GM19238 (cell line): Measurements from ENCODE around the gene GLDN.
"Not testable (repeated sequence)": the region's sequence is repeated elsewhere in the genome, so short reads cannot be mapped to it uniquely, and the experiment has no call there.

Source experiments
- DNase-seq: peaks from one replicate; pipeline ENCODE4 v3.0.0; 2011; ENCODE audit warnings: low spot score; ENCODE audit not compliant: insufficient read length

The GLDN gene

GRCh38 chr15:51443282-51443914 is 101.9 kb downstream of the GLDN start:
- no peak for DNase-seq

- DNase-seq = no peak
Observed at GRCh38 chr15:51444112-51444511, 102.7 kb downstream of the GLDN start.

- DNase-seq = no peak
Observed at GRCh38 chr15:51444807-51445206, 103.4 kb downstream of the GLDN start.

- not testable (repeated sequence) for DNase-seq
Observed at GRCh38 chr15:51446029-51446744, 104.7 kb downstream of the GLDN start.

GRCh38 chr15:51447855-51448621 is 106.6 kb downstream of the GLDN start:
- no peak for DNase-seq

- no peak for DNase-seq
Observed at GRCh38 chr15:51448622-51449399, 107.4 kb downstream of the GLDN start.

GRCh38 chr15:51450001-51450400 is 108.5 kb downstream of the GLDN start:
- no peak for DNase-seq
